H9 (cell line): ENCODE results near the gene KIRREL3. TPM values are rescaled to one million over a fixed set of nuclear protein-coding genes. Genes with fewer than 3 reads are reported as not detected.

Source experiments
- DNase-seq: peaks from one replicate; pipeline ENCODE4 v3.0.0-alpha.2; 2017
- H2AFZ ChIP-seq: one replicate; pipeline ENCODE4 v1.6.1; 2013; ENCODE audit warnings: mild to moderate bottlenecking, low read length, control low read depth, moderate library complexity
- H2AK5ac ChIP-seq: 2 replicates; pipeline ENCODE4 v1.6.1; 2013; ENCODE audit warnings: low read length, control low read depth, mixed read lengths; ENCODE audit not compliant: insufficient read length
- H2BK120ac ChIP-seq: one replicate; pipeline ENCODE4 v1.6.1; 2013; ENCODE audit warnings: low read depth, mild to moderate bottlenecking, low read length, control low read depth, inconsistent platforms; ENCODE audit not compliant: poor library complexity, severe bottlenecking
- H2BK12ac ChIP-seq: 2 replicates; pipeline ENCODE4 v1.6.1; 2013; ENCODE audit warnings: low read length, control low read depth, mixed read lengths, low read depth; ENCODE audit not compliant: insufficient read length
- H2BK15ac ChIP-seq: 2 replicates; pipeline ENCODE4 v1.6.1; 2013; ENCODE audit warnings: low read depth, low read length, control low read depth
- H2BK20ac ChIP-seq: one replicate; pipeline ENCODE4 v1.6.1; 2013; ENCODE audit warnings: low read depth, mild to moderate bottlenecking, low read length, control low read depth, inconsistent platforms; ENCODE audit not compliant: poor library complexity, severe bottlenecking
- H2BK5ac ChIP-seq: 2 replicates; pipeline ENCODE4 v1.6.1; 2013; ENCODE audit warnings: low read length, control low read depth, mixed read lengths; ENCODE audit not compliant: insufficient read length
- H3K14ac ChIP-seq: 2 replicates; pipeline ENCODE4 v1.6.1; 2013; ENCODE audit warnings: low read length, control low read depth; ENCODE audit not compliant: insufficient read depth
- H3K18ac ChIP-seq: 2 replicates; pipeline ENCODE4 v1.6.1; 2013; ENCODE audit warnings: low read depth, mild to moderate bottlenecking, mixed read lengths, low read length, control low read depth; ENCODE audit not compliant: insufficient read length
- H3K23ac ChIP-seq: 2 replicates; pipeline ENCODE4 v1.6.1; 2013; ENCODE audit warnings: low read length, control low read depth, mixed read lengths, low read depth; ENCODE audit not compliant: insufficient read length
- H3K23me2 ChIP-seq: 2 replicates; pipeline ENCODE4 v1.6.1; 2013; ENCODE audit warnings: low read depth, mild to moderate bottlenecking, mixed read lengths, low read length, control low read depth; ENCODE audit not compliant: insufficient read length, poor library complexity, severe bottlenecking
- H3K27ac ChIP-seq: 2 replicates; pipeline ENCODE4 v1.5.1; 2013; ENCODE audit warnings: low read length, control low read depth, mixed read lengths, low read depth; ENCODE audit not compliant: insufficient read length
- H3K27me3 ChIP-seq: 2 replicates; pipeline ENCODE4 v1.6.1; 2013; ENCODE audit warnings: low read length, control low read depth, inconsistent platforms; ENCODE audit not compliant: insufficient read depth
- H3K4ac ChIP-seq: 2 replicates; pipeline ENCODE4 v1.6.1; 2013; ENCODE audit warnings: low read depth, mild to moderate bottlenecking, control low read depth, inconsistent platforms, low read length, moderate library complexity
- H3K4me1 ChIP-seq: 2 replicates; pipeline ENCODE4 v1.6.1; 2013; ENCODE audit warnings: low read length, control low read depth, inconsistent platforms; ENCODE audit not compliant: insufficient read depth
- H3K4me2 ChIP-seq: 2 replicates; pipeline ENCODE4 v1.6.1; 2013; ENCODE audit warnings: low read length, control low read depth, mixed read lengths; ENCODE audit not compliant: insufficient read length, insufficient read depth
- H3K56ac ChIP-seq: 2 replicates; pipeline ENCODE4 v1.6.1; 2013; ENCODE audit warnings: low read depth, mild to moderate bottlenecking, mixed read lengths, low read length, control low read depth; ENCODE audit not compliant: insufficient read length
- H3K79me1 ChIP-seq: 2 replicates; pipeline ENCODE4 v1.6.1; 2013; ENCODE audit warnings: low read depth, mild to moderate bottlenecking, moderate library complexity, low read length, control low read depth, inconsistent platforms; ENCODE audit not compliant: insufficient read depth, poor library complexity, severe bottlenecking
- H3K79me2 ChIP-seq: 2 replicates; pipeline ENCODE4 v1.6.1; 2013; ENCODE audit warnings: low read length, control low read depth, inconsistent platforms; ENCODE audit not compliant: insufficient read depth
- H3K9ac ChIP-seq: 2 replicates; pipeline ENCODE4 v1.6.1; 2013; ENCODE audit warnings: low read length, control low read depth, mixed read lengths; ENCODE audit not compliant: insufficient read length; ENCODE audit errors: extremely low read depth
- H3K9me3 ChIP-seq: one replicate; pipeline ENCODE4 v1.6.1; 2013; ENCODE audit warnings: low read depth, low read length, inconsistent platforms; ENCODE audit not compliant: control insufficient read depth
- H3T11ph ChIP-seq: one replicate; pipeline ENCODE4 v1.6.1; 2013; ENCODE audit warnings: mild to moderate bottlenecking, low read length, control low read depth, inconsistent platforms
- H4K20me1 ChIP-seq: one replicate; pipeline ENCODE4 v1.6.1; 2013; ENCODE audit not compliant: control insufficient read depth, insufficient read length, insufficient read depth
- H4K5ac ChIP-seq: 2 replicates; pipeline ENCODE4 v1.6.1; 2013; ENCODE audit warnings: low read depth, mild to moderate bottlenecking, mixed read lengths, low read length, control low read depth; ENCODE audit not compliant: insufficient read length
- H4K8ac ChIP-seq: replicated peaks from 2 replicates; pipeline ENCODE4 v1.6.1; 2013; ENCODE audit warnings: low read length, control low read depth, mixed read lengths, low read depth; ENCODE audit not compliant: insufficient read length
- H4K91ac ChIP-seq: 2 replicates; pipeline ENCODE4 v1.6.1; 2013; ENCODE audit warnings: low read depth, mild to moderate bottlenecking, moderate library complexity, mixed read lengths, low read length, control low read depth; ENCODE audit not compliant: insufficient read length
- H3K27ac Mint-ChIP-seq, 3 experiments: 2 replicates in 2 of 3; 3 replicates in 1 of 3; pipeline ENCODE4 v1.8.0; 2020 to 2021; ENCODE audit warnings: mixed read lengths in 3 of 3, mild to moderate bottlenecking in 1 of 3, moderate library complexity in 1 of 3
- H3K27me3 Mint-ChIP-seq: 2 replicates; pipeline ENCODE4 v1.8.0; 2021; ENCODE audit warnings: low read depth, mild to moderate bottlenecking, moderate library complexity, mixed read lengths
- H3K36me3 Mint-ChIP-seq, 3 experiments: 2 replicates in 2 of 3; 3 replicates in 1 of 3; pipeline ENCODE4 v1.8.0; 2020 to 2021; ENCODE audit warnings: low read depth in 3 of 3, mixed read lengths in 3 of 3; ENCODE audit not compliant: insufficient read depth in 1 of 3
- H3K4me1 Mint-ChIP-seq, 2 experiments: 2 replicates each; pipeline ENCODE4 v1.8.0; 2020; ENCODE audit warnings: mixed read lengths in 2 of 2
- H3K4me3 Mint-ChIP-seq, 2 experiments: 2 replicates in 1 of 2; 3 replicates in 1 of 2; pipeline ENCODE4 v1.8.0; 2020 to 2021; ENCODE audit warnings: mild to moderate bottlenecking in 2 of 2, mixed read lengths in 2 of 2, moderate library complexity in 1 of 2
- H3K9me3 Mint-ChIP-seq, 2 experiments: 2 replicates in 1 of 2; 3 replicates in 1 of 2; pipeline ENCODE4 v1.8.0; 2020; ENCODE audit warnings: mild to moderate bottlenecking in 2 of 2, mixed read lengths in 2 of 2, moderate library complexity in 1 of 2
- CTCF ChIP-seq: fragments of 200-600 bp; sonication (generic); conservative IDR thresholded peaks from 3 replicates; pipeline ENCODE4 v1.8.0; 2021; ENCODE audit warnings: antibody characterized with exemption, mild to moderate bottlenecking
- WGBS: extraction: QIAGEN DNeasy Blood & Tissue Kit; methylation state at CpG from one replicate; pipeline ENCODE4 v1.1.7; 2013; ENCODE audit warnings: missing lambda C conversion rate, low lambda C conversion rate, mixed read lengths; ENCODE audit not compliant: insufficient read length; ENCODE audit errors: extremely low coverage; 5-methylcytosine and 5-hydroxymethylcytosine counted together
- total RNA-seq: library from RNA; stranded (reverse); gene quantifications from 2 replicates; pipeline ENCODE4 v1.2.1, GENCODE V29; 2021

KIRREL3 gene
- total RNA-seq, 1 experiment from 2014 or later: 0.17 TPM

DNA sequence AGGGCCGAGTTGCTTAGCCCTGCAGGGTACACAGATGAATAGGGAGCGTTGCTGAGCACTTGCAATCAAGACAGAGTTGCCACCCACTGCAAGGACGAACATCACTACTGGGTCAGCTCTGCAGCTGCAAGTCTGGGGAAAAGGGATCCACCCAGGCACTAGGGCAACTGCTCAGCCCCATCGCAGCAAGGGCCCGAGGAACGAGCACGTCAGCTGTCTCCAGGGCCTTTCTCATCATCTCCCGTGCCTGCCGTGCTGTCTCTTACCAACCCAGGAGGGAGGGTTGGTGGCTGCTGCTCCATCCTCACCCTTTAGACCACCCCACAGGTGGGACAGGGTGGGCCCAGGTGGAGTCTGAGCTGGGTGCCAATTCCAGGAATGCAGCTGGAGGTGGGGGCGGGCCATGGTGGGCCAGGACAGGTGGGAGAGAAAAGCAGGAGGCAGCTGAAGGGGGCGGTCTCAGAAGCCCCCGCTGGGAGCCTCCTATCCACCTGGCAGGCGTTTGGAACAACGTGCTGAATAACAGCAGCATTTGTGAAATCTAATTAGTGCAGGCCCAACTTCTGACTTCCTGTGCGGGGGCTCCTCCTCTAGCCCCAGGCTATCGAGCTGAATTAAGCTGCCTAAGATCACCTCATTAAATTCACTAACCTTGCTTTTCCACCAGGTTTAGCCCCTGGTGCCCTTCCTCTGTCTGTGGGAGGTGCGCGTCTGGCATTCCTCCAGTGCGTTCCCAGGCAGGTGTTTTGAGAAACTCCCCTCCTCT lies 392.6 kb downstream of the KIRREL3 start:
- H2AK5ac ChIP-seq: no peak overlapping the region
- no peaks in the 10 kb centered on the region for H3K79me2 ChIP-seq
- H3K27ac ChIP-seq: no peak overlapping the region
- Mint-ChIP-seq H3K9me3 (no peaks in the 10 kb centered on the region), H3K36me3 (no peaks in the 10 kb centered on the region; a peak in 1 of 7 replicates), H3K27me3 (peaks cover 38% of the 10 kb centered on the region), H3K4me1 (peaks cover 26 to 43% of the 10 kb centered on the region in 2 experiments), H3K27ac (peak overlapping the region in 1 of 3 experiments; percentile 67; a peak in 1 of 7 replicates), H3K4me3 (peak overlapping the region in 1 of 2 experiments; percentile 66; a peak in 1 of 5 replicates)
- no CpG with 5 or more reads among the region's 19 CpGs for WGBS
- H4K91ac ChIP-seq: no peak overlapping the region
- no peaks in the 10 kb centered on the region for H4K20me1 ChIP-seq
- no peak overlapping the region for H3K23ac ChIP-seq
- H3K4me1 ChIP-seq: peaks cover 3% of the 10 kb centered on the region; the same call in 1 of the 2 replicates
- no peak overlapping the region for H4K5ac ChIP-seq
- no peaks in the 10 kb centered on the region for H3K9me3 ChIP-seq
- H3K18ac ChIP-seq: no peak overlapping the region
- DNase-seq: peak; percentile 71
- H3K14ac ChIP-seq: no peak overlapping the region
- no peak overlapping the region for H4K8ac ChIP-seq
- H2BK20ac ChIP-seq: no peak overlapping the region
- H3T11ph ChIP-seq: no peak overlapping the region
- H3K56ac ChIP-seq: no peak overlapping the region
- no peak overlapping the region for H2BK15ac ChIP-seq
- H2BK120ac ChIP-seq: no peak overlapping the region
- H3K79me1 ChIP-seq: no peaks in the 10 kb centered on the region
- H2BK5ac ChIP-seq: no peak overlapping the region
- no peaks in the 10 kb centered on the region for H3K23me2 ChIP-seq
- no peak overlapping the region for H3K9ac ChIP-seq
- H3K4ac ChIP-seq: no peak overlapping the region
- no peak for TF ChIP-seq CTCF
- no peaks in the 10 kb centered on the region for H3K27me3 ChIP-seq
- H2BK12ac ChIP-seq: no peak overlapping the region
- peak overlapping the region; percentile 35 for H3K4me2 ChIP-seq
- H2AFZ ChIP-seq: no peak overlapping the region
